ENCODE results near the gene TRPC4. TPM values are rescaled to one million over a fixed set of nuclear protein-coding genes. Genes with fewer than 3 reads are reported as not detected.

The TRPC4 gene
- total RNA-seq, 1 experiment from 2014 or later: 1.3 TPM

GRCh38 chr13:37685206-37685605, 184.4 kb downstream of the TRPC4 start:
- no peak for DNase-seq (ENCODE audit: low read depth)

GRCh38 chr13:37682496-37682895, 187.1 kb downstream of the TRPC4 start:
- DNase-seq (ENCODE audit: low read depth): no peak
- in situ Hi-C loops (cut with HindIII; ENCODE audit: low pct_unique_long_range_greater_than_20kb, low sequenced_read_pairs): no loop called here

More at GRCh38 chr13:37685206-37685605, 184.4 kb downstream of the TRPC4 start:
- in situ Hi-C loops (cut with HindIII; ENCODE audit: low pct_unique_long_range_greater_than_20kb, low sequenced_read_pairs): no loop called here

GRCh38 chr13:37681281-37682032, 188.1 kb downstream of the TRPC4 start:
- in situ Hi-C loops (cut with HindIII; ENCODE audit: low pct_unique_long_range_greater_than_20kb, low sequenced_read_pairs): no loop called here
- no peak for DNase-seq (ENCODE audit: low read depth)

- in situ Hi-C loops (cut with HindIII; ENCODE audit: low pct_unique_long_range_greater_than_20kb, low sequenced_read_pairs): no loop called here
- no peak for DNase-seq (ENCODE audit: low read depth)
These were observed 189.4 kb downstream of the TRPC4 start for GRCh38 chr13:37680137-37680536.

- in situ Hi-C loops (cut with HindIII; ENCODE audit: low pct_unique_long_range_greater_than_20kb, low sequenced_read_pairs): no loop called here
- no peak for DNase-seq (ENCODE audit: low read depth)
These were observed 190.5 kb downstream of the TRPC4 start for GRCh38 chr13:37679043-37679442.

GRCh38 chr13:37669845-37670244, 199.7 kb downstream of the TRPC4 start:
- in situ Hi-C loops (cut with HindIII; ENCODE audit: low pct_unique_long_range_greater_than_20kb, low sequenced_read_pairs): no loop called here
- DNase-seq (ENCODE audit: low read depth): no peak

- in situ Hi-C loops (cut with HindIII; ENCODE audit: low pct_unique_long_range_greater_than_20kb, low sequenced_read_pairs): no loop called here
- no peak for DNase-seq (ENCODE audit: low read depth)
These were observed 201.9 kb downstream of the TRPC4 start for GRCh38 chr13:37667702-37668101.

- in situ Hi-C loops (cut with HindIII; ENCODE audit: low pct_unique_long_range_greater_than_20kb, low sequenced_read_pairs): no loop called here
- no peak for DNase-seq (ENCODE audit: low read depth)
These were observed 203.5 kb downstream of the TRPC4 start for GRCh38 chr13:37666036-37666435.

GRCh38 chr13:37665420-37665819, 204.2 kb downstream of the TRPC4 start:
- in situ Hi-C loops (cut with HindIII; ENCODE audit: low pct_unique_long_range_greater_than_20kb, low sequenced_read_pairs): no loop called here
- no peak for DNase-seq (ENCODE audit: low read depth)

- no peak for DNase-seq (ENCODE audit: low read depth)
These were observed 205.8 kb downstream of the TRPC4 start for GRCh38 chr13:37663724-37664123.

GRCh38 chr13:37662624-37663023, 206.9 kb downstream of the TRPC4 start:
- DNase-seq (ENCODE audit: low read depth): no peak
- in situ Hi-C loops (cut with HindIII; ENCODE audit: low pct_unique_long_range_greater_than_20kb, low sequenced_read_pairs): no loop called here

More at GRCh38 chr13:37663724-37664123, 205.8 kb downstream of the TRPC4 start:
- in situ Hi-C loops (cut with HindIII; ENCODE audit: low pct_unique_long_range_greater_than_20kb, low sequenced_read_pairs): no loop called here

- no peak for DNase-seq (ENCODE audit: low read depth)
- in situ Hi-C loops (cut with HindIII; ENCODE audit: low pct_unique_long_range_greater_than_20kb, low sequenced_read_pairs): no loop called here
These were observed 211.6 kb downstream of the TRPC4 start for GRCh38 chr13:37657956-37658355.

GRCh38 chr13:37657134-37657533, 212.4 kb downstream of the TRPC4 start:
- in situ Hi-C loops (cut with HindIII; ENCODE audit: low pct_unique_long_range_greater_than_20kb, low sequenced_read_pairs): no loop called here
- DNase-seq (ENCODE audit: low read depth): peak; percentile 43

GRCh38 chr13:37656247-37656940, 213.2 kb downstream of the TRPC4 start:
- in situ Hi-C loops (cut with HindIII; ENCODE audit: low pct_unique_long_range_greater_than_20kb, low sequenced_read_pairs): no loop called here
- peak; percentile 87 for DNase-seq (ENCODE audit: low read depth)

GRCh38 chr13:37652596-37652995, 217.0 kb downstream of the TRPC4 start:
- in situ Hi-C loops (cut with HindIII; ENCODE audit: low pct_unique_long_range_greater_than_20kb, low sequenced_read_pairs): no loop called here
- no peak for DNase-seq (ENCODE audit: low read depth)

- DNase-seq (ENCODE audit: low read depth): no peak
- in situ Hi-C loops (cut with HindIII; ENCODE audit: low pct_unique_long_range_greater_than_20kb, low sequenced_read_pairs): no loop called here
These were observed 217.7 kb downstream of the TRPC4 start for GRCh38 chr13:37651891-37652290.

- in situ Hi-C loops (cut with HindIII; ENCODE audit: low pct_unique_long_range_greater_than_20kb, low sequenced_read_pairs): no loop called here
- DNase-seq (ENCODE audit: low read depth): no peak
These were observed 221.0 kb downstream of the TRPC4 start for GRCh38 chr13:37648609-37649008.

GRCh38 chr13:37647031-37647650, 222.4 kb downstream of the TRPC4 start:
- DNase-seq (ENCODE audit: low read depth): no peak
- in situ Hi-C loops (cut with HindIII; ENCODE audit: low pct_unique_long_range_greater_than_20kb, low sequenced_read_pairs): no loop called here

GRCh38 chr13:37646531-37646930, 223.0 kb downstream of the TRPC4 start:
- in situ Hi-C loops (cut with HindIII; ENCODE audit: low pct_unique_long_range_greater_than_20kb, low sequenced_read_pairs): no loop called here
- no peak for DNase-seq (ENCODE audit: low read depth)

Data from Caki2 (cell line).